Subcutaneous adipose tissue (tissue), 4 donors: ENCODE results near the gene NR6A1. TPM values are rescaled to one million over a fixed set of nuclear protein-coding genes. Genes with fewer than 3 reads are reported as not detected.

Experiments
- CTCF ChIP-seq: fragments of 450-650 bp; IDR thresholded peaks from one replicate; pipeline ENCODE4 v1.5.1; 2016; ENCODE audit warnings: low read depth, mild to moderate bottlenecking, control low read depth, antibody characterized with exemption, moderate library complexity
- total RNA-seq, 4 donors: library from RNA; depleted of rRNA; stranded (reverse); fragments of >200 nt; gene quantifications; one replicate each; pipeline ENCODE4 v1.1.0, GENCODE V29; 2016

Gene NR6A1
- total RNA-seq, 4 donors from 2014 or later, result 0.65 to 4.4 (median 1.6) TPM

GRCh38 chr9:124480621-124480981, 290.5 kb downstream of the NR6A1 start:
- TF ChIP-seq CTCF, result no peak

- TF ChIP-seq CTCF, result no peak
These were observed 291.0 kb downstream of the NR6A1 start for GRCh38 chr9:124479947-124480620.

GRCh38 chr9:124479371-124479770, 291.7 kb downstream of the NR6A1 start:
- TF ChIP-seq CTCF, result no peak

GRCh38 chr9:124478354-124478753, 292.8 kb downstream of the NR6A1 start:
- TF ChIP-seq CTCF, result no peak

- TF ChIP-seq CTCF, result no peak
These were observed 293.3 kb downstream of the NR6A1 start for GRCh38 chr9:124477648-124478285.

GRCh38 chr9:124477211-124477647, 293.9 kb downstream of the NR6A1 start:
- no peak for TF ChIP-seq CTCF

GRCh38 chr9:124475868-124476690, 295.0 kb downstream of the NR6A1 start:
- no peak for TF ChIP-seq CTCF
